ENCODE measurements around the gene PCK1.
"Not testable (repeated sequence)": the region's sequence is repeated elsewhere in the genome, so short reads cannot be mapped to it uniquely, and the experiment has no call there.

GRCh38 chr20:57511709-57512108 lies 49.2 kb upstream of the PCK1 start:
- not testable (repeated sequence) for TF ChIP-seq CTCF, POLR2A (IDR thresholded peaks at IDR 0.05)

Data from ovary (tissue), 3 donors.